ENCODE measurements around the gene RRM2. TPM values are rescaled to one million over a fixed set of nuclear protein-coding genes. Genes with fewer than 3 reads are reported as not detected.

RRM2 gene
- total RNA-seq: 100 to 1,000 TPM in 1 of 2 donors, 10 to 100 TPM in 1; 33.4 to 104 TPM

GRCh38 chr2:10122500-10123280 is at the start of gene RRM2:
TSS of gene RRM2 (plus strand) at chr2:10122739. CDS start at chr2:10122799, 60 bp downstream.

DNA sequence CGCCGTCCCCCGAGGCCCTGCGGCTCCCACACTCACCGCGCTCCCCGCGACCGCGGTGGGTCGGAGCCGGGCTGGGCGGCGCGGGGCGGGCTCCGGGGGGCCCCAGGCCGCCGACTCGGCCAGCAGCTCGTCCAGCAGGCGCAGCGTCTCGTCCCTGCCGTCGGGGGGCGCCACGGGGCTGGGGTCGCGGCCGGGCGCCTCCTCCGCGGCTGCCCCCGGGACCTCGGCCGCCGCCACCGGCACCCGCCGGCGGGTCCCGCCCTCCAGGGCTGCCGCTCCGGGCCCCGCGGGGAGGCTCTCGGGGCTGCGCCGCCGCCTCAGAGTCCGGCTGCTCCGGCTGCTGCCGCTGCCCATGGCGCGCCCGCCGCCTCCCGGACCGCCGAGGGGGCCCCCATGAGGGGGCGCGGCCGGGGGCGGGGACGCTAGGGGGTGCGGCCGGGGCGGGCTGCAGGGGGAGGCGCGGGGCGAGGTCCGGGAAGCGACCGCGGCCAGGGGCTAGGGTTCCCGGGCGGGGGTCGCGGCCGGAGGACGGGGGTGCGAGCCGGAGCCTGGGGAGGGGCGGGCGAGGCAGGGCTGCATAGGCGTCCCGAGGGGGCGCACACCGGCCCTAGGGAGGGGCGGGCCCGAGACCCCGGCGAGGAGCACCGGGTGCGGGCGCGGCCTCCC is 42.5 kb upstream of the RRM2 start, which contains the start of gene CYS1:
Gene CYS1 (minus strand): TSS at position 542 of the 666 bp plus-strand sequence. CDS start 188 bp downstream, at position 354.

Small RNA genes within 50 kb of the gene (small RNA-seq; reads per million reads assigned to genes)
- 0 reads per million in 2 donors for gene RF00410
- gene RF00568: 0 reads per million in 2 donors

Other genes with a start within 250 kb of the RRM2 start
- under 1 TPM; 0.34 to 1.00 TPM for gene GRHL1, start 171.0 kb upstream of the RRM2 start, total RNA-seq
- 10 to 100 TPM; 11.3 to 11.4 TPM for gene KLF11, start 79.2 kb upstream of the RRM2 start, total RNA-seq
- under 1 TPM; 0.33 to 0.34 TPM for gene CYS1, start 42.3 kb upstream of the RRM2 start, total RNA-seq
- gene HPCAL1, start 180.2 kb downstream of the RRM2 start, total RNA-seq: 100 to 1,000 TPM in 1 of 2 donors, 10 to 100 TPM in 1; 70.5 to 152 TPM

Data from melanocyte of skin (primary cell).